ENCODE data around the gene C10orf90.
"Not testable (repeated sequence)": the region's sequence is repeated elsewhere in the genome, so short reads cannot be mapped to it uniquely, and the experiment has no call there.

C10orf90 gene

GRCh38 chr10:126583552-126584200, 86.8 kb downstream of the C10orf90 start:
- no peak for DNase-seq (ENCODE audit: low read depth)

- DNase-seq (ENCODE audit: low read depth) = no peak
These were observed 88.8 kb downstream of the C10orf90 start for GRCh38 chr10:126581648-126582046.

GRCh38 chr10:126580873-126581647, 89.4 kb downstream of the C10orf90 start:
- DNase-seq (ENCODE audit: low read depth) = no peak

GRCh38 chr10:126576336-126576735, 94.2 kb downstream of the C10orf90 start:
- DNase-seq (ENCODE audit: low read depth) = no peak

GRCh38 chr10:126570621-126571602, 99.6 kb downstream of the C10orf90 start:
- no peak for DNase-seq (ENCODE audit: low read depth)

- DNase-seq (ENCODE audit: low read depth) = no peak
These were observed 100.3 kb downstream of the C10orf90 start for GRCh38 chr10:126570245-126570570.

- DNase-seq (ENCODE audit: low read depth) = no peak
These were observed 100.8 kb downstream of the C10orf90 start for GRCh38 chr10:126569513-126570244.

- DNase-seq (ENCODE audit: low read depth) = no peak
These were observed 101.6 kb downstream of the C10orf90 start for GRCh38 chr10:126568809-126569385.

- DNase-seq (ENCODE audit: low read depth) = no peak
These were observed 104.6 kb downstream of the C10orf90 start for GRCh38 chr10:126565871-126566270.

GRCh38 chr10:126565441-126565840, 105.1 kb downstream of the C10orf90 start:
- DNase-seq (ENCODE audit: low read depth) = no peak

- no peak for DNase-seq (ENCODE audit: low read depth)
These were observed 106.1 kb downstream of the C10orf90 start for GRCh38 chr10:126564326-126564888.

- no peak for DNase-seq (ENCODE audit: low read depth)
These were observed 107.1 kb downstream of the C10orf90 start for GRCh38 chr10:126563361-126563760.

GRCh38 chr10:126561921-126562680, 108.4 kb downstream of the C10orf90 start:
- DNase-seq (ENCODE audit: low read depth) = no peak

- DNase-seq (ENCODE audit: low read depth) = no peak
These were observed 109.1 kb downstream of the C10orf90 start for GRCh38 chr10:126561294-126561920.

GRCh38 chr10:126558881-126559280, 111.6 kb downstream of the C10orf90 start:
- no peak for DNase-seq (ENCODE audit: low read depth)

GRCh38 chr10:126551202-126551601, 119.3 kb downstream of the C10orf90 start:
- no peak for DNase-seq (ENCODE audit: low read depth)

GRCh38 chr10:126550586-126550985, 119.9 kb downstream of the C10orf90 start:
- not testable (repeated sequence) for DNase-seq (ENCODE audit: low read depth)

- no peak for DNase-seq (ENCODE audit: low read depth)
These were observed 121.1 kb downstream of the C10orf90 start for GRCh38 chr10:126549344-126549743.

- DNase-seq (ENCODE audit: low read depth) = no peak
These were observed 125.9 kb downstream of the C10orf90 start for GRCh38 chr10:126544565-126544964.

Measured in stimulated activated CD4-positive, alpha-beta T cell treated with anti-CD3 and anti-CD28 coated beads, Interleukin-2, amount 100 ng/mL, for 4 hours (primary cell).